BE2C (cell line): ENCODE data around the gene PIGQ.

ENCODE experiments used
- DNase-seq: peaks from one replicate; pipeline ENCODE4 v3.0.0-alpha.2; 2020
- H3K27me3 ChIP-seq: fragments of 250-450 bp; sonication (Bioruptor Pico); 2 replicates; pipeline ENCODE4 v1.5.1; 2020; ENCODE audit warnings: mild to moderate bottlenecking
- H3K36me3 ChIP-seq: fragments of 250-450 bp; sonication (Bioruptor Pico); 2 replicates; pipeline ENCODE4 v1.5.1; 2020; ENCODE audit warnings: mild to moderate bottlenecking
- H3K4me1 ChIP-seq: fragments of 250-450 bp; sonication (Bioruptor Pico); 2 replicates; pipeline ENCODE4 v1.5.1; 2020
- H3K4me3 ChIP-seq: 2 replicates; pipeline ENCODE4 v1.5.1; 2011; ENCODE audit warnings: low read depth, low read length
- H3K9me3 ChIP-seq: fragments of 250-450 bp; sonication (Bioruptor Pico); 2 replicates; pipeline ENCODE4 v1.5.1; 2020
- TF ChIP-seq, protein P1 (sequence below): IDR thresholded peaks from 2 replicates; pipeline ENCODE4 v1.5.1; 2012; ENCODE audit warnings: mild to moderate bottlenecking, low read depth, low read length

Gene PIGQ

GRCh38 chr16:588889-589657 is 19.3 kb downstream of the PIGQ start:
- H3K9me3 ChIP-seq = no peaks in the 10 kb centered on the region
- TF ChIP-seq, protein P1, sequence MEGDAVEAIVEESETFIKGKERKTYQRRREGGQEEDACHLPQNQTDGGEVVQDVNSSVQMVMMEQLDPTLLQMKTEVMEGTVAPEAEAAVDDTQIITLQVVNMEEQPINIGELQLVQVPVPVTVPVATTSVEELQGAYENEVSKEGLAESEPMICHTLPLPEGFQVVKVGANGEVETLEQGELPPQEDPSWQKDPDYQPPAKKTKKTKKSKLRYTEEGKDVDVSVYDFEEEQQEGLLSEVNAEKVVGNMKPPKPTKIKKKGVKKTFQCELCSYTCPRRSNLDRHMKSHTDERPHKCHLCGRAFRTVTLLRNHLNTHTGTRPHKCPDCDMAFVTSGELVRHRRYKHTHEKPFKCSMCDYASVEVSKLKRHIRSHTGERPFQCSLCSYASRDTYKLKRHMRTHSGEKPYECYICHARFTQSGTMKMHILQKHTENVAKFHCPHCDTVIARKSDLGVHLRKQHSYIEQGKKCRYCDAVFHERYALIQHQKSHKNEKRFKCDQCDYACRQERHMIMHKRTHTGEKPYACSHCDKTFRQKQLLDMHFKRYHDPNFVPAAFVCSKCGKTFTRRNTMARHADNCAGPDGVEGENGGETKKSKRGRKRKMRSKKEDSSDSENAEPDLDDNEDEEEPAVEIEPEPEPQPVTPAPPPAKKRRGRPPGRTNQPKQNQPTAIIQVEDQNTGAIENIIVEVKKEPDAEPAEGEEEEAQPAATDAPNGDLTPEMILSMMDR = no peak
- peaks cover 5% of the 10 kb centered on the region for H3K4me1 ChIP-seq
- H3K27me3 ChIP-seq = no peaks in the 10 kb centered on the region
- H3K36me3 ChIP-seq = no peaks in the 10 kb centered on the region
- DNase-seq = peak; percentile 97
- H3K4me3 ChIP-seq = peak overlapping the region; percentile 89

DNA sequence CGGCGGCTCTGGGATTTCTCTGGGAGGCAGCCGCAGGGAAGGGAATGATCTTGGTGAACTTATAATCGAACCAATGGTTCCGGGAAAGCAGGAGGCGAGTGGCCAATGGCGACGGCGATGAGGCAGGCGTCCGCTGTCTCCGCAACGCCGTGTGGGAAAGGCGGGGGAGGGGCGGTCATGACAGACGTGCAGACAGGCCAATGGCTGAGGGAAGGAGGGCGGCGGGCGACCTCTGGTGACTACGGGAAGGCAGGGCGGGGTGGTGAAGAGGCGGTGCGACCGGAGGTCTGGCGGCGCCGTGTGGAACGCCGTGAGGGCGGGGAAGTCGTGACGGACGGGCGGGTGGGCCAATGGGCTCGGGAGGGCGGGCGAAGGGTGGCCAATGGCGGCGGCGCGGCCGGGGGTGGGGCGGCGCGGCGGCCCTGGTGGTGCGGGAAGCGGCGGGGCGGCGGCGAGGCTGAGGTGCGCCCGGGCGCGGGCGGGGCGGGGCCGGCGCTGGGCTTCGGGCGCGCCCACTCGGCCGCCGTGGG is 20.0 kb downstream of the PIGQ start, which contains the start of gene RAB40C:
TSS of gene RAB40C (plus strand) at position 409 of the 530 bp plus-strand sequence. CDS start 226 bp downstream, outside the sequence.
- H3K9me3 ChIP-seq = no peaks in the 10 kb centered on the region
- no peaks in the 10 kb centered on the region for H3K36me3 ChIP-seq
- H3K27me3 ChIP-seq = no peaks in the 10 kb centered on the region
- peaks cover 5% of the 10 kb centered on the region for H3K4me1 ChIP-seq
- TF ChIP-seq, protein P1 = no peak
- H3K4me3 ChIP-seq = peak within 1 kb of the TSS; percentile 89
- peak; percentile 99 for DNase-seq

DNA sequence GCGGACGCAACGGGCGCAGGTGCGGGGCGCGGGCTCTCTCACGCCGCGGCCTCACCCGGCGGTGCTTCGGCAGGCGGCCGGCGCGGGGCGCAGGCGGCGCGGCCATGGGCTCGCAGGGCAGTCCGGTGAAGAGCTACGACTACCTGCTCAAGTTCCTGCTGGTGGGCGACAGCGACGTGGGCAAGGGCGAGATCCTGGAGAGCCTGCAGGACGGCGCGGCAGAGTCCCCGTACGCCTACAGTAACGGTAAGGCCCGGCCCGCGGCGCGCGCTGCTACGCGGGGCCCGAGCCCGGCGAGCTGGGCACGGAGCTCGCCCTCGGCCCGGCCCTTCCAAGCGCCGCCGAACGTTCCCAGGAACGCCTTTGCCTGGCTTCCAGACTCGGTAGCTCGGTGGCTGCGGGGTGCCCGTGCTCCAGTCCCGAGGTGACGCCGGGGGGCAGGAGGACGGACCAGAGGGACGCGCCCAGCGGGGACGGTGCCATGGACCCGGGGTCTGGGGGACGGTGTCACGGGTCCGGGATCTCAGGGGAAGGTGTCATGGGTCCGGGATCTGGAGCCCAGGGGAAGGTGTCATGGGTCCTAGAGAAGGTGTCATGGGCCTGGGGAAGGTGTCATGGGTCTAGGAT is 20.5 kb downstream of the PIGQ start:
- TF ChIP-seq, protein P1 = no peak
- Histone ChIP-seq H3K4me3 (peak overlapping the region; percentile 70), H3K9me3 (no peaks in the 10 kb centered on the region), H3K4me1 (peaks cover 5% of the 10 kb centered on the region), H3K27me3 (no peaks in the 10 kb centered on the region), H3K36me3 (no peaks in the 10 kb centered on the region)
- DNase-seq = no peak

- peaks cover 5% of the 10 kb centered on the region for H3K4me1 ChIP-seq
- no peak for DNase-seq
- H3K27me3 ChIP-seq = no peaks in the 10 kb centered on the region
- peak overlapping the region; percentile 70 for H3K4me3 ChIP-seq
- no peaks in the 10 kb centered on the region for H3K9me3 ChIP-seq
- no peaks in the 10 kb centered on the region for H3K36me3 ChIP-seq
- TF ChIP-seq, protein P1 = no peak
Measured at GRCh38 chr16:590815-591200, 21.0 kb downstream of the PIGQ start.

- Histone ChIP-seq H3K27me3 (no peaks in the 10 kb centered on the region), H3K4me3 (no peak overlapping the region), H3K4me1 (peaks cover 5% of the 10 kb centered on the region)
Measured at GRCh38 chr16:591231-591630, 21.5 kb downstream of the PIGQ start.

More at GRCh38 chr16:591231-591630, 21.5 kb downstream of the PIGQ start:
- Histone ChIP-seq H3K9me3 (no peaks in the 10 kb centered on the region), H3K36me3 (no peaks in the 10 kb centered on the region)
- TF ChIP-seq, protein P1 = no peak
- no peak for DNase-seq
